HG02623 (cell line): ENCODE measurements around the gene NIN.

Experiments used
- ATAC-seq: cut with Tn5 transposase; IDR thresholded peaks from one replicate; pipeline ENCODE4 v1.9.1; 2021; ENCODE audit warnings: moderate library complexity; ENCODE audit not compliant: unreplicated experiment

Gene NIN, protein sequence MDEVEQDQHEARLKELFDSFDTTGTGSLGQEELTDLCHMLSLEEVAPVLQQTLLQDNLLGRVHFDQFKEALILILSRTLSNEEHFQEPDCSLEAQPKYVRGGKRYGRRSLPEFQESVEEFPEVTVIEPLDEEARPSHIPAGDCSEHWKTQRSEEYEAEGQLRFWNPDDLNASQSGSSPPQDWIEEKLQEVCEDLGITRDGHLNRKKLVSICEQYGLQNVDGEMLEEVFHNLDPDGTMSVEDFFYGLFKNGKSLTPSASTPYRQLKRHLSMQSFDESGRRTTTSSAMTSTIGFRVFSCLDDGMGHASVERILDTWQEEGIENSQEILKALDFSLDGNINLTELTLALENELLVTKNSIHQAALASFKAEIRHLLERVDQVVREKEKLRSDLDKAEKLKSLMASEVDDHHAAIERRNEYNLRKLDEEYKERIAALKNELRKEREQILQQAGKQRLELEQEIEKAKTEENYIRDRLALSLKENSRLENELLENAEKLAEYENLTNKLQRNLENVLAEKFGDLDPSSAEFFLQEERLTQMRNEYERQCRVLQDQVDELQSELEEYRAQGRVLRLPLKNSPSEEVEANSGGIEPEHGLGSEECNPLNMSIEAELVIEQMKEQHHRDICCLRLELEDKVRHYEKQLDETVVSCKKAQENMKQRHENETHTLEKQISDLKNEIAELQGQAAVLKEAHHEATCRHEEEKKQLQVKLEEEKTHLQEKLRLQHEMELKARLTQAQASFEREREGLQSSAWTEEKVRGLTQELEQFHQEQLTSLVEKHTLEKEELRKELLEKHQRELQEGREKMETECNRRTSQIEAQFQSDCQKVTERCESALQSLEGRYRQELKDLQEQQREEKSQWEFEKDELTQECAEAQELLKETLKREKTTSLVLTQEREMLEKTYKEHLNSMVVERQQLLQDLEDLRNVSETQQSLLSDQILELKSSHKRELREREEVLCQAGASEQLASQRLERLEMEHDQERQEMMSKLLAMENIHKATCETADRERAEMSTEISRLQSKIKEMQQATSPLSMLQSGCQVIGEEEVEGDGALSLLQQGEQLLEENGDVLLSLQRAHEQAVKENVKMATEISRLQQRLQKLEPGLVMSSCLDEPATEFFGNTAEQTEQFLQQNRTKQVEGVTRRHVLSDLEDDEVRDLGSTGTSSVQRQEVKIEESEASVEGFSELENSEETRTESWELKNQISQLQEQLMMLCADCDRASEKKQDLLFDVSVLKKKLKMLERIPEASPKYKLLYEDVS (N-terminal part only)

DNA sequence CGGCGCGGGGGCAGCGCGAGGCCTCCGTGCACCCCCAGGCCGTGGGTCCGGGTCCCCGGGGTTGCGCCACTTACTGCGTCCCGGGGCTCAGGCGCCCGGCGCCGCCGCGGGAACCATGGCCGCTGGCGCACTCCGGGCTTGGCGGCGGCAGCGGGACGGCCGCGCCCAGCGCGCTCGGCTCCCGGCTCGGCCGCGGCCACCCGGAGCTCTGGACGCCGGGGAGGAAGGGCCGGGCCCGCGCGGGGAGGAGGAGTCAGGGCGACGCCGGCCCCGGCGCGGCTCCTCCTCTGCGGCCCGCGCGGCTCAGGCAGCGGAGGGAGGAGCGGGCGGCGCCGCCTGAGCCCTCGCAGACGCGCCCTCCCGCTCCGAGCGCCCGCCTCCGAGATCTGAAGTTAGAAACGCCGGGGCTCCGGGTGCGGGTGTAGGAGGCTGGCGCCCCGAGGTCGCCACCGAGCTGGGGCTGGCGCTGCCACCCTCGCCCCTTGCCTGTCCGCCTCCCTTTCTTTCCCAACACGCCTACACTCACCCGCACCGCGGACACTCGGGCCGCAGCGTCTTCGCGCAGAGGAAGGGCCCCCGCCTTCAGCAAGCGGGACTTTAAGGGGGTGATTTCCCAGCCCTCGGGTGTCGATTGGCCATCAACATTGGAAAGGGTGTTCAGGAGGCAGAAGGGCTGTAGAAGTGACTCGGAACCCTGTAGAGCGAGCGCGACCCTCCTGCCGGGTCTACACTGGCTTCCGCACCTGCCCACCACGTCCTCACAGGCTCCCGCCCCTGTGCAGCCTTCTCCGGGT, at the start of gene NIN:
Gene NIN (minus strand): TSS at position 231 of the 794 bp plus-strand sequence. CDS start 9,106 bp downstream, outside the sequence.
- ATAC-seq = peak; percentile 71

GRCh38 chr14:50875359-50876070, 44.6 kb upstream of the NIN start:
- ATAC-seq = peak; percentile 82

GRCh38 chr14:50874757-50875156, 43.8 kb upstream of the NIN start:
- no peak for ATAC-seq

DNA sequence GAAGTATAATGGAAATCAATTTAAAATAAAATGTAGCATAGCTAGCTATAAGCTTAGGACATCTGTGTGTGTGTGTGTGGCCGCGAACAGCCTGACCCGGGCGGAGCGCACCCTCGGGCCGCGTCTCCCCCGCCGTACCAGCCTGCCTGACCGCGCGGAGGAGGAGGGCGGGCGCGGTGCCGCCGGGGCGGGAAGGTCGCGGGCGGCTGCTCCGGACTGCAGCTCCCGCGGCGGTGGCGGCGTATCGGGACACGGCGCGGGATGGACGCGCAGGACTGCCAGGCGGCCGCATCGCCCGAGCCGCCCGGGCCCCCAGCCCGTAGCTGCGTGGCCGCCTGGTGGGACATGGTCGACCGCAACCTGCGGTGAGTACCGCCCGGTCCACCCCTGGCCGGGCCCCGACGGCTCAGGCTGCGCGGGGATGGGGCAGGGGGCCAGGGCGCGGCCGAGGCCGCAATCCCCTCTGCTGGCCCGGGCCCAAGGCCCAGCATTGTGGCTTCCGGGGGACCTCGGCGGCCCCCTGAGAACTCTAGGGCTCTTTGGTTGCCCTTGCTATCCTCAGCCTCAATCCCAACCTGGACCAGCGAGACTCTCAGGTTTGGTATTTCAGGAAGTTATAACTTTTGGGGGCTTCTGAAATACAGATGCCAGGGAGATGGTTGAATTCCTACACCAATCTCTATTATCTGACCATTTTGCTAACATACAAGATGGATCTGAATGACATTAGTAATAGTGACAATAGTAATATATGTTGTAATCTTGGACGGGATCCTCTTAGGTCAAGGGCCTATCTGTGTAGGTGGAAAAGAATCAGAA, 41.2 kb upstream of the NIN start, which contains the start of gene ABHD12B:
Gene ABHD12B (plus strand): TSS at position 140 of the 819 bp plus-strand sequence. CDS start 122 bp downstream, at position 262.
- no peak for ATAC-seq

DNA sequence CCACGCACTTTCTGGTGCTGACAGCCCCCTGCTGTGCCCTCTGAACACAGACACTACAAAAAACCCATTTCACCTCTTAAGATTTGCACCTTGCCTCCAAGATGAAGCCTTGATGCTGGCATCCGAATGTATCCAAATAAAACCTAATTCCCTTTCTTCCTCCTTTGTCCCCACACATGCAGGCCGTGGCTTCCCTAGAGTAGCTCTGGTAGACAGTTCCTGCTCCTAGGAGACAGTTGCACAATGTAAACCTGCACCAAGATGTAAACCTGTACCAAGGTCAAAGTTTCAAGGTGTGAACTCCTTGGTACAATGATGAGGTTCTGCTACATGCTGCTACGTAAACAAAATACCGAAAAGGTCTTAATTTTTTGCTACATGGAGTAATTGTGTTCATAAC, 40.3 kb upstream of the NIN start:
- no peak for ATAC-seq

DNA sequence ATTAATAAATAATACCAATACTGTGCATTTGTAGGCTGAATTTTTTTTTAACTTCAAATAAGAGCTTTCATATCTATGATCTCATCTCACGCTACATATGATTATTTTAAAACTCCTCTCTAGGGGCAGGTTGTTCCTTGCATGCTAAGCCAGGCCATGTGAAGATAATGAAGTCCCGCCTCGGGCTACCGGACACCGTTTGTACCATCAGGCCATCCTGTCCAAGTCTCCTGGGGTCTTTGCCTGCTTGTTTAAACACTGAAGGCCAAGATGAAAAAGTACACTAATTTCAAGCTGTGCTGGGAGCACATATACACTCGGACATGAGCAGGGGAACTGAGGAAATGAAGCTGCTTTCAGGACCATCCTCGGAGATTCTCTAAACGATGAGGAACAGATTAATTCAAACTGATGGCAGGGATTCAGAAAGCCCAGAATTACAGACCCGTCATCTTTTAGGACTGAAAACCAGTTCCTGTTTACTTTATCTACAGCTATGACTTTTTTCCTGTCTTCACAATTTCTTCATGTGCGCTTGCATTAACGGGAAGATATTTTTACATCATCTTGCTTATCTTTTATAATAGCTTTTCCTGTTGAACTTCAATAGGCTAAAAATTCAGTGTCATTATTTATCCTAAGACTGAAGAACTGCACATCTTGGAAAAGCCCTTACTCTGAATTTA, 34.6 kb upstream of the NIN start:
- ATAC-seq = no peak

GRCh38 chr14:50864946-50865345, 34.0 kb upstream of the NIN start:
- ATAC-seq = no peak

GRCh38 chr14:50864237-50864636, 33.3 kb upstream of the NIN start:
- ATAC-seq = no peak

DNA sequence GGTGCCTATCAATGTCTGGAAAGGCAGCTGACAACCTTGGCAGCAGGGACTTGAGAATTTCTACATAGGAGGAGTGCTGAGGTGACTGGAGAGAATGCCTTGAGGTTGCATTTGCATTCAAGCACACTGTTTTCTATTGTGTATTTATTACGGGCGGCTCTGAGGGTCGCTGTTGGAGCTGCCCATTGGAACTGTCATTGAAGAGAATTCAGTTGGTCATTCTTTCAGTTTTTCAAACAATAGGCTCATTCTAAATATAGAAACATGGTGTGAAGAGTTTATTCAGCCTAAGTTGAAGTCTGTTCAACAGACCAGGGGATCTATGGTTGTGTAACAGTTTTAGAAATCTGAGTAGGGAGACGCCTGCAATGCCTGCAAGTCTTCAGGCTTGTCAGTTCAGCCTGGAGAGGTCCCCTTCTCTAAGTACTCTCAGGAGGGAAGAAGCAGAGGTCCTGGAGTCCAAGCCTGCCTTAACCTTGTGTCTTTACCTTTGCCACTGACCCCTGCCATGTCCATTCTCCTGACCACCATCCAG, 31.1 kb upstream of the NIN start:
- ATAC-seq = no peak

- ATAC-seq = no peak
Observed at GRCh38 chr14:50860478-50861086, 29.6 kb upstream of the NIN start.

GRCh38 chr14:50859296-50859624, 28.3 kb upstream of the NIN start:
- peak; percentile 19 for ATAC-seq

GRCh38 chr14:50856660-50857059, 25.7 kb upstream of the NIN start:
- no peak for ATAC-seq

- ATAC-seq = no peak
Observed at GRCh38 chr14:50855558-50855957, 24.6 kb upstream of the NIN start.

DNA sequence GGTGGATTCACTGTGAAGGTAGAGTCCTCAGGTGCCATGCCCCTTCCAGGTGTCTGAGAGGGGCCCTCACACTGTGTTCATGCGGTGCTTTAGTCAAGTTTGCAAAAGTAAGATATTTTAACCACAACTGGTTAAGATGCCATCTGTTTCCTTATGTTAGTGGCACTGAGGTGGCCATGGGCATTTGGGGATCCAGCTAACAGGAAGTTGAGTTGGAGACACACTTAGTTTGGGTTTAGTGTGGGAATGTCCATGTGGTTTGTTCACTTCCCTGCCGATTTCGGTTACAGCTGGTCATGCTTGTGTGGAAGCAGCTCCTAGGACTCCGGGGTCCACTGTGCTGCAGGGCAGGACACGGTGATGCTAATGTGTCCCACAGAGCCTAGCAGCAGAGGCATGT, 23.6 kb upstream of the NIN start:
- no peak for ATAC-seq

DNA sequence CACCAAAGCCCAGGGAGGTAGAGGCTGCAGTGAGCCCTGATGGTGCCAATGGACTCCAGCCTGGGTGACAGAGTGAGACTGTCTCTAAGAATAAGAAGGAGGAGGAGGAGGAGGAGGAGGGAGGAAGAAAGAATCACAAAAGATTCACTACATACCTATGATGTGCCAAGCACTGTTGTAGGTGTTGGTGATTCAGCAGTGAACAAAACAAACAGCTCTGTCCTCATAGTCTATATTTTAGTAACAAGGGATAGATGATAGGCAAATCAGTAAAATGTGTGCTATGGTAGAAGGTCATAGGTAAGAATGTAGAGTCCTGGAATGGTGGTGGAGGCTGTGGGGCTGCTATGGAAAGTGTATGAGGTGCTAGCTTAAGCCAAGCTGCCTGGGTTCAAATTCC, 22.9 kb upstream of the NIN start:
- no peak for ATAC-seq

- no peak for ATAC-seq
Observed at GRCh38 chr14:50846226-50846880, 15.4 kb upstream of the NIN start.

DNA sequence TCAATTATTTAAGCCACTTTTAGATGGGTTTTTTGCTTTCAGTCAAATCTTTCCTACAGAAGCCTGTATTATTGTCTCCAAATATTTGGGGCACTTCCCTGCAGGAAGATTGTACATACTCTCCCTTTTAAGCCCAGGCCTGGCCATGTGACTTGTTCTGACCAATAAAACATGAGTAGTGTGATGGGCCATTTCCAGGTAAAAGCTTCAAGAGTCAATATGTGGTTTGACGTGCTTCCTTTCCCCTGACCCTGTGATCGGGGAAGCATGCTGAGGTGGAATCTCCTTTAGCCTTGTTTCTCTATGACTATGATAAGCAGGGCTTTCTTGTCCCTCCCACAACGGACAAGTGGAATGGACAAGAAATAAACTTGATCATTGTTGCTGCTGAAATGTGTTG, 14.2 kb upstream of the NIN start:
- ATAC-seq = no peak
